NCI-H526 treated with DMSO at 0.1 percent for 48 hours (cell line): Measurements from ENCODE around the gene KATNAL1.
"Not testable (repeated sequence)": the region's sequence is repeated elsewhere in the genome, so short reads cannot be mapped to it uniquely, and the experiment has no call there.

Source experiments
- DNase-seq: peaks from one replicate; lab custom pipeline; 2025; lab: John Stamatoyannopoulos, UW

KATNAL1 gene

GRCh38 chr13:30292325-30292724 lies 15.0 kb downstream of the KATNAL1 start:
- no peak for DNase-seq

GRCh38 chr13:30290812-30291436 lies 16.4 kb downstream of the KATNAL1 start:
- no peak for DNase-seq

- DNase-seq = no peak
These were observed 17.8 kb downstream of the KATNAL1 start for GRCh38 chr13:30289533-30289932.

- not testable (repeated sequence) for DNase-seq
These were observed 21.3 kb downstream of the KATNAL1 start for GRCh38 chr13:30286059-30286458.

GRCh38 chr13:30276178-30276577 lies 31.2 kb downstream of the KATNAL1 start:
- no peak for DNase-seq

- no peak for DNase-seq
These were observed 33.3 kb downstream of the KATNAL1 start for GRCh38 chr13:30274083-30274482.

- DNase-seq = not testable (repeated sequence)
These were observed 37.3 kb downstream of the KATNAL1 start for GRCh38 chr13:30270035-30270434.

GRCh38 chr13:30268673-30269072 lies 38.7 kb downstream of the KATNAL1 start:
- DNase-seq = no peak

- DNase-seq = no peak
These were observed 40.6 kb downstream of the KATNAL1 start for GRCh38 chr13:30266756-30267155.

GRCh38 chr13:30259149-30259733 lies 48.1 kb downstream of the KATNAL1 start:
- not testable (repeated sequence) for DNase-seq

GRCh38 chr13:30257468-30258099 lies 49.8 kb downstream of the KATNAL1 start:
- no peak for DNase-seq

GRCh38 chr13:30256713-30257467 lies 50.5 kb downstream of the KATNAL1 start:
- peak; percentile 93 for DNase-seq

GRCh38 chr13:30255696-30256095 lies 51.7 kb downstream of the KATNAL1 start:
- DNase-seq = no peak

- DNase-seq = no peak
These were observed 53.5 kb downstream of the KATNAL1 start for GRCh38 chr13:30253830-30254229.

GRCh38 chr13:30247406-30247805 lies 59.9 kb downstream of the KATNAL1 start:
- DNase-seq = no peak

GRCh38 chr13:30241532-30241931 lies 65.8 kb downstream of the KATNAL1 start:
- DNase-seq = no peak

GRCh38 chr13:30240608-30241007 lies 66.7 kb downstream of the KATNAL1 start:
- no peak for DNase-seq

GRCh38 chr13:30235216-30235615 lies 72.1 kb downstream of the KATNAL1 start:
- no peak for DNase-seq

- no peak for DNase-seq
These were observed 72.7 kb downstream of the KATNAL1 start for GRCh38 chr13:30234619-30235162.

GRCh38 chr13:30224732-30225131 lies 82.6 kb downstream of the KATNAL1 start:
- DNase-seq = no peak

- DNase-seq = no peak
These were observed 85.1 kb downstream of the KATNAL1 start for GRCh38 chr13:30222254-30222653.

- no peak for DNase-seq
These were observed 91.2 kb downstream of the KATNAL1 start for GRCh38 chr13:30216111-30216510.
